Vagina (tissue), 2 donors: Measurements from ENCODE around the gene GABRE.

Experiments used
- CTCF ChIP-seq, 3 experiments: fragments of 450-650 bp in 2 of 3; fragments of 200-600 bp in 1 of 3; sonication (generic) in 1 of 3; IDR thresholded peaks; one replicate each; pipeline ENCODE4 v1.5.1; 2017 to 2019; ENCODE audit warnings: antibody characterized with exemption in 3 of 3, mild to moderate bottlenecking in 2 of 3, moderate library complexity in 2 of 3
- POLR2A ChIP-seq, 2 donors: fragments of 450-650 bp; IDR thresholded peaks; one replicate each; pipeline ENCODE4 v1.6.1; 2017; ENCODE audit warnings: antibody characterized with exemption in 2 of 2, mild to moderate bottlenecking in 2 of 2, moderate library complexity in 2 of 2
- POLR2AphosphoS5 ChIP-seq, 2 donors: sonication (generic); formaldehyde crosslinking; IDR thresholded peaks; one replicate each; pipeline ENCODE4 v1.9.0; 2017; ENCODE audit warnings: antibody characterized with exemption in 2 of 2, mild to moderate bottlenecking in 2 of 2, low read depth in 1 of 2; ENCODE audit not compliant: insufficient read depth in 1 of 2

GRCh38 chrX:151970027-151970426 lies 4.4 kb downstream of the GABRE start:
- TF ChIP-seq CTCF (IDR thresholded peaks at IDR 0.05) (no peak), POLR2A (IDR thresholded peaks at IDR 0.05) (no peak), POLR2AphosphoS5 (IDR thresholded peaks at IDR 0.05; ENCODE audit: insufficient read depth in 1 of 2, low read depth in 1 of 2) (no peak)
